Neural progenitor cell (in vitro differentiated cells): ENCODE data around the gene ESF1. TPM values are rescaled to one million over a fixed set of nuclear protein-coding genes. Genes with fewer than 3 reads are reported as not detected.

Experiments used
- DNase-seq: peaks from one replicate; pipeline ENCODE4 v3.0.0-alpha.2; 2016; ENCODE audit warnings: low spot score
- H2AFZ ChIP-seq: fragments of 200-600 bp; sonication (generic); replicated peaks from 2 replicates; pipeline ENCODE4 v1.6.1; 2016; ENCODE audit warnings: antibody characterized with exemption
- H3F3A ChIP-seq: fragments of 200-600 bp; sonication (generic); 2 replicates; pipeline ENCODE4 v1.6.1; 2016; ENCODE audit warnings: antibody characterized with exemption, low read depth
- H3K27ac ChIP-seq: fragments of 200-600 bp; sonication (generic); 2 replicates; pipeline ENCODE4 v1.5.1; 2016; ENCODE audit warnings: mild to moderate bottlenecking
- H3K27me3 ChIP-seq: fragments of 200-600 bp; sonication (generic); 2 replicates; pipeline ENCODE4 v1.6.1; 2016; ENCODE audit warnings: mild to moderate bottlenecking, moderate library complexity
- H3K36me3 ChIP-seq: fragments of 200-600 bp; sonication (generic); 2 replicates; pipeline ENCODE4 v1.5.1; 2016
- H3K4me1 ChIP-seq: fragments of 200-600 bp; sonication (generic); 2 replicates; pipeline ENCODE4 v1.6.1; 2016; ENCODE audit warnings: mixed run types
- H3K4me2 ChIP-seq: fragments of 200-600 bp; sonication (generic); 2 replicates; pipeline ENCODE4 v1.6.1; 2016
- H3K4me3 ChIP-seq: fragments of 200-600 bp; sonication (generic); 2 replicates; pipeline ENCODE4 v1.5.1; 2016
- H3K79me2 ChIP-seq: fragments of 200-600 bp; sonication (generic); 2 replicates; pipeline ENCODE4 v1.6.1; 2016; ENCODE audit warnings: low read depth
- H3K9ac ChIP-seq: fragments of 200-600 bp; sonication (generic); 2 replicates; pipeline ENCODE4 v1.6.1; 2016
- H3K9me3 ChIP-seq: fragments of 200-600 bp; sonication (generic); 2 replicates; pipeline ENCODE4 v1.5.1; 2016; ENCODE audit warnings: low read depth
- H4K20me1 ChIP-seq: fragments of 200-600 bp; sonication (generic); 2 replicates; pipeline ENCODE4 v1.6.1; 2016; ENCODE audit warnings: low read depth
- H3K27ac Mint-ChIP-seq: 3 replicates; pipeline ENCODE4 v1.8.0; 2021; ENCODE audit warnings: mixed read lengths
- H3K27me3 Mint-ChIP-seq: 2 replicates; pipeline ENCODE4 v1.8.0; 2022; ENCODE audit warnings: low read depth, mild to moderate bottlenecking, inconsistent platforms, moderate library complexity, mixed read lengths; ENCODE audit not compliant: insufficient read depth
- H3K36me3 Mint-ChIP-seq: 3 replicates; pipeline ENCODE4 v1.8.0; 2021; ENCODE audit warnings: mixed read lengths
- H3K4me1 Mint-ChIP-seq: 3 replicates; pipeline ENCODE4 v1.8.0; 2021; ENCODE audit warnings: mixed read lengths
- H3K4me3 Mint-ChIP-seq: 3 replicates; pipeline ENCODE4 v1.8.0; 2021; ENCODE audit warnings: mild to moderate bottlenecking, moderate library complexity, mixed read lengths
- H3K9me3 Mint-ChIP-seq: 3 replicates; pipeline ENCODE4 v1.8.0; 2020; ENCODE audit warnings: mixed read lengths
- EZH2 ChIP-seq: fragments of 200-600 bp; sonication (generic); IDR thresholded peaks from 2 replicates; pipeline ENCODE4 v1.6.1; 2017; ENCODE audit warnings: antibody characterized with exemption, mild to moderate bottlenecking, moderate library complexity
- EZH2phosphoT487 ChIP-seq: fragments of 200-600 bp; sonication (generic); IDR thresholded peaks from 2 replicates; pipeline ENCODE4 v1.6.1; 2017; ENCODE audit warnings: antibody characterized with exemption
- total RNA-seq: library from RNA; depleted of rRNA; stranded (reverse); fragments of >200 nt; gene quantifications from 2 replicates; pipeline ENCODE4 v1.2.3, GENCODE V29; 2015; ENCODE audit warnings: low replicate concordance
- TF ChIP-seq, protein P1 (sequence below): fragments of 200-600 bp; sonication (generic); IDR thresholded peaks from 2 replicates; pipeline ENCODE4 v1.5.1; 2017; ENCODE audit warnings: antibody characterized with exemption, mild to moderate bottlenecking

ESF1 gene
- total RNA-seq, 1 donor from 2014 or later = 29.1 TPM

DNA sequence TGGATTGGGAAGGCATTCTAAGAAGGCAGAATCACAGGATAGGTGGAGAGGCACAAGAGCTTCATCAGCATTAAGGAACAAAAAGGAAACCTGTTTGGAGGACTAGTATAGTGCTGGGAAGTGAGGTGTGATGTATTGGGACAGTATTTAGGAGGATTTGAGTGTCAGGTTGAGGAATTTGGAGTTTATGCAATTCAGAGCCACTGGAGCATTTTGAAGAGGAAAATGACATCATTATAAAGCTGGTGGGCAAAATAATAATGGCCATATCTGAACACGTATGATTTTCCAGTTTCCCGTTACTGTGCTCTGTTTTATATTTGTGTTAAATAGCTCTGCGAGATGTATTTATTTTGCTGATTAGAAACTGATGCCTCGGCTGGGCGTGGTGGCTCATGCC lies 14.3 kb upstream of the ESF1 start:
- DNase-seq = no peak
- Mint-ChIP-seq H3K9me3 (no peaks in the 10 kb centered on the region), H3K27me3 (no peaks in the 10 kb centered on the region), H3K27ac (peak overlapping the region; percentile 5), H3K36me3 (peaks cover 25% of the 10 kb centered on the region), H3K4me3 (no peak overlapping the region), H3K4me1 (no peaks in the 10 kb centered on the region)
- Histone ChIP-seq H3K4me2 (no peak overlapping the region), H3K27me3 (no peaks in the 10 kb centered on the region), H3K36me3 (peaks cover 5% of the 10 kb centered on the region), H3K4me1 (no peaks in the 10 kb centered on the region), H3F3A (no peaks in the 10 kb centered on the region), H4K20me1 (no peaks in the 10 kb centered on the region), H3K27ac (no peak overlapping the region), H3K4me3 (no peak overlapping the region), H3K9me3 (no peaks in the 10 kb centered on the region), H3K9ac (no peak overlapping the region), H2AFZ (no peak overlapping the region), H3K79me2 (no peaks in the 10 kb centered on the region)
- TF ChIP-seq EZH2phosphoT487 (no peak), EZH2 (no peak)
- TF ChIP-seq, protein P1, sequence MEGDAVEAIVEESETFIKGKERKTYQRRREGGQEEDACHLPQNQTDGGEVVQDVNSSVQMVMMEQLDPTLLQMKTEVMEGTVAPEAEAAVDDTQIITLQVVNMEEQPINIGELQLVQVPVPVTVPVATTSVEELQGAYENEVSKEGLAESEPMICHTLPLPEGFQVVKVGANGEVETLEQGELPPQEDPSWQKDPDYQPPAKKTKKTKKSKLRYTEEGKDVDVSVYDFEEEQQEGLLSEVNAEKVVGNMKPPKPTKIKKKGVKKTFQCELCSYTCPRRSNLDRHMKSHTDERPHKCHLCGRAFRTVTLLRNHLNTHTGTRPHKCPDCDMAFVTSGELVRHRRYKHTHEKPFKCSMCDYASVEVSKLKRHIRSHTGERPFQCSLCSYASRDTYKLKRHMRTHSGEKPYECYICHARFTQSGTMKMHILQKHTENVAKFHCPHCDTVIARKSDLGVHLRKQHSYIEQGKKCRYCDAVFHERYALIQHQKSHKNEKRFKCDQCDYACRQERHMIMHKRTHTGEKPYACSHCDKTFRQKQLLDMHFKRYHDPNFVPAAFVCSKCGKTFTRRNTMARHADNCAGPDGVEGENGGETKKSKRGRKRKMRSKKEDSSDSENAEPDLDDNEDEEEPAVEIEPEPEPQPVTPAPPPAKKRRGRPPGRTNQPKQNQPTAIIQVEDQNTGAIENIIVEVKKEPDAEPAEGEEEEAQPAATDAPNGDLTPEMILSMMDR = no peak

DNA sequence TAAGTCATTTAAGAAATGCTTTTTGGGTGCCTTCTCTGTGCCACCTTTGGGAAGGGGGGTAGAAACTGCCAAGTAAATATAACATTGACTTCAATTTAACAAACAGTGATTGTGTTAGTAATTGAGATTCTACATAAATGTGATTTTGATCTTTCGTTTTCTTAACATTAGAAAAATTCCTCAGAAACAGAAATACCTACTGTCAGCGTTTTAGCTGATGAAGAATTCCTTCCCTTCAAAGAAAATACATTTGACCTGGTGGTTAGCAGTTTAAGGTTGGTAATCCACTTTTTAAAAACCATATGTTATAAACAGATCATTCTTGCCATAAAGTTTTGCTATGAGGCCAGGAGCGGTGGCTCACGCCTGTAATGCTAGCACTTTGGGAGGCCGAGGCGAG lies 9.9 kb upstream of the ESF1 start:
- no peak for DNase-seq
- H3K4me2 ChIP-seq = no peak overlapping the region
- H3K4me1 ChIP-seq = no peaks in the 10 kb centered on the region
- no peaks in the 10 kb centered on the region for H3K4me1 Mint-ChIP-seq
- H3K27me3 Mint-ChIP-seq = peaks cover 2% of the 10 kb centered on the region
- H3K36me3 Mint-ChIP-seq = peaks cover 15% of the 10 kb centered on the region
- no peak overlapping the region for H2AFZ ChIP-seq
- no peak overlapping the region for H3K27ac Mint-ChIP-seq
- TF ChIP-seq, protein P1 = no peak
- TF ChIP-seq EZH2 (no peak), EZH2phosphoT487 (no peak)
- no peaks in the 10 kb centered on the region for H3K27me3 ChIP-seq
- H3K9me3 Mint-ChIP-seq = no peaks in the 10 kb centered on the region
- no peak overlapping the region for H3K4me3 ChIP-seq
- H3K27ac ChIP-seq = no peak overlapping the region
- H3K36me3 ChIP-seq = peaks cover 5% of the 10 kb centered on the region
- H3F3A ChIP-seq = no peaks in the 10 kb centered on the region
- peaks cover 4% of the 10 kb centered on the region for H4K20me1 ChIP-seq
- no peak overlapping the region for H3K4me3 Mint-ChIP-seq
- H3K9ac ChIP-seq = no peak overlapping the region
- no peaks in the 10 kb centered on the region for H3K9me3 ChIP-seq
- H3K79me2 ChIP-seq = no peaks in the 10 kb centered on the region

DNA sequence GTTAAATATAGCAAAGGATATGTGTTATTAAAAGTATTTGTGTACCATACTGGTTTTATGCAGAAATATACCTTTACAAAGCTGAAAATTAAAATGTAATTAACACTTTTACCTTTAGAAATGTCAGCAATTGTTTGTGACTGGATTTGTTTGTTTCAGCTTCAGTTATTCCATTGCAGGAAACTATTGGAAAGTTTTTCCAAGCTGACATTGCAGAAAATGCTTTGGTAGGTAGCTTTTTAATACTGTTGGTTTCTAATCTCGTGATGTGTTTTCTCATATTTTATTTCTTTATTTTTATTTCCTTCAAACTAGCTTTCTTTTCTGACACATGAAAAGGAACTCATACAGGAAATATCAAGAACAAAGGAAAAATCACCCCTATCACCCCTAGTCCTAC lies 8.3 kb upstream of the ESF1 start:
- Mint-ChIP-seq H3K9me3 (no peaks in the 10 kb centered on the region), H3K36me3 (peaks cover 11% of the 10 kb centered on the region), H3K27me3 (peaks cover 4% of the 10 kb centered on the region), H3K4me1 (no peaks in the 10 kb centered on the region), H3K4me3 (no peak overlapping the region), H3K27ac (no peak overlapping the region)
- Histone ChIP-seq H3K27me3 (no peaks in the 10 kb centered on the region), H3K9ac (no peak overlapping the region), H4K20me1 (peaks cover 4% of the 10 kb centered on the region), H3K79me2 (peaks cover 6% of the 10 kb centered on the region), H3K4me1 (no peaks in the 10 kb centered on the region), H3F3A (no peaks in the 10 kb centered on the region), H3K36me3 (peaks cover 5% of the 10 kb centered on the region), H3K9me3 (no peaks in the 10 kb centered on the region), H2AFZ (no peak overlapping the region), H3K27ac (no peak overlapping the region), H3K4me3 (no peak overlapping the region), H3K4me2 (no peak overlapping the region)
- no peak for TF ChIP-seq EZH2phosphoT487
- no peak for TF ChIP-seq EZH2
- TF ChIP-seq, protein P1 = no peak
- no peak for DNase-seq
